Osteoblast (primary cell): ENCODE measurements around the gene EPB41L3. TPM values are rescaled to one million over a fixed set of nuclear protein-coding genes. Genes with fewer than 3 reads are reported as not detected.

Experiments used
- DNase-seq: peaks from one replicate; pipeline ENCODE4 v3.0.0; 2011; ENCODE audit warnings: low spot score, mixed read lengths; ENCODE audit not compliant: insufficient read length; ENCODE audit errors: missing footprints
- H2AFZ ChIP-seq: 2 replicates; pipeline ENCODE4 v1.6.0; 2011; ENCODE audit warnings: mild to moderate bottlenecking, low read length
- H3K27ac ChIP-seq: 2 replicates; pipeline ENCODE4 v1.5.1; 2011; ENCODE audit warnings: mild to moderate bottlenecking, low read depth, low read length, moderate library complexity
- H3K27me3 ChIP-seq: 2 replicates; pipeline ENCODE4 v1.6.0; 2012; ENCODE audit warnings: mild to moderate bottlenecking, control low read depth, inconsistent platforms, low read length, moderate library complexity; ENCODE audit not compliant: insufficient read depth
- H3K36me3 ChIP-seq: 2 replicates; pipeline ENCODE4 v1.5.1; 2011; ENCODE audit warnings: mild to moderate bottlenecking, low read length, control low read depth, moderate library complexity; ENCODE audit not compliant: insufficient read depth
- H3K4me1 ChIP-seq: 2 replicates; pipeline ENCODE4 v1.5.1; 2011; ENCODE audit warnings: mild to moderate bottlenecking, low read length, control low read depth, moderate library complexity; ENCODE audit not compliant: insufficient read depth
- H3K4me2 ChIP-seq: 2 replicates; pipeline ENCODE4 v1.6.0; 2011; ENCODE audit warnings: mild to moderate bottlenecking, low read length; ENCODE audit not compliant: insufficient read depth
- H3K4me3 ChIP-seq: fragments of 200-600 bp; sonication (generic); 3 replicates; pipeline ENCODE4 v1.5.1; 2012; ENCODE audit warnings: mild to moderate bottlenecking, low read length, inconsistent platforms; ENCODE audit not compliant: insufficient read depth
- H3K79me2 ChIP-seq: 2 replicates; pipeline ENCODE4 v1.6.0; 2012; ENCODE audit warnings: mild to moderate bottlenecking, low read length, control low read depth, inconsistent platforms; ENCODE audit not compliant: insufficient read depth
- H3K9me3 ChIP-seq: 2 replicates; pipeline ENCODE4 v1.5.1; 2011; ENCODE audit warnings: low read depth, low read length, control low read depth
- H4K20me1 ChIP-seq: 2 replicates; pipeline ENCODE4 v1.6.0; 2012; ENCODE audit warnings: mild to moderate bottlenecking, low read length, control low read depth; ENCODE audit not compliant: insufficient read depth
- CTCF ChIP-seq: IDR thresholded peaks from 2 replicates; pipeline ENCODE4 v1.5.1; 2011; ENCODE audit warnings: mild to moderate bottlenecking, low read depth, low read length, moderate library complexity; ENCODE audit errors: extremely low read depth
- total RNA-seq: library from RNA; depleted of rRNA; stranded (reverse); fragments of >200 nt; gene quantifications from 2 replicates; pipeline ENCODE4 v1.2.3, GENCODE V29; 2012

EPB41L3 gene
- total RNA-seq, 1 donor, result 0.72 TPM

GRCh38 chr18:5424903-5425664 lies 118.7 kb downstream of the EPB41L3 start:
- DNase-seq, result no peak
- H3K4me1 ChIP-seq, result no peaks in the 10 kb centered on the region

GRCh38 chr18:5422626-5423025 lies 121.2 kb downstream of the EPB41L3 start:
- H3K4me1 ChIP-seq, result no peaks in the 10 kb centered on the region
- no peaks in the 10 kb centered on the region for H3K36me3 ChIP-seq
- no peak for TF ChIP-seq CTCF
- H3K27me3 ChIP-seq, result no peaks in the 10 kb centered on the region
- H3K79me2 ChIP-seq, result no peaks in the 10 kb centered on the region
- no peak for DNase-seq
- no peak overlapping the region for H3K27ac ChIP-seq
- H4K20me1 ChIP-seq, result no peaks in the 10 kb centered on the region
- H3K9me3 ChIP-seq, result no peaks in the 10 kb centered on the region
- no peak overlapping the region for H3K4me3 ChIP-seq
- no peak overlapping the region for H2AFZ ChIP-seq
- no peak overlapping the region for H3K4me2 ChIP-seq

More at GRCh38 chr18:5424903-5425664, 118.7 kb downstream of the EPB41L3 start:
- Histone ChIP-seq H3K27me3 (no peaks in the 10 kb centered on the region), H3K9me3 (no peaks in the 10 kb centered on the region), H3K4me3 (no peak overlapping the region), H3K27ac (no peak overlapping the region), H4K20me1 (no peaks in the 10 kb centered on the region), H2AFZ (no peak overlapping the region), H3K79me2 (no peaks in the 10 kb centered on the region), H3K36me3 (no peaks in the 10 kb centered on the region), H3K4me2 (no peak overlapping the region)
- TF ChIP-seq CTCF, result no peak

- Histone ChIP-seq H3K36me3 (no peaks in the 10 kb centered on the region), H3K9me3 (no peaks in the 10 kb centered on the region), H3K27ac (no peak overlapping the region), H3K79me2 (no peaks in the 10 kb centered on the region), H3K4me3 (no peak overlapping the region), H2AFZ (no peak overlapping the region), H3K4me1 (no peaks in the 10 kb centered on the region), H4K20me1 (no peaks in the 10 kb centered on the region), H3K27me3 (no peaks in the 10 kb centered on the region), H3K4me2 (no peak overlapping the region)
- no peak for TF ChIP-seq CTCF
- DNase-seq, result no peak
These were observed 121.8 kb downstream of the EPB41L3 start for GRCh38 chr18:5421981-5422380.

- H4K20me1 ChIP-seq, result no peaks in the 10 kb centered on the region
- no peak for DNase-seq
- H3K79me2 ChIP-seq, result no peaks in the 10 kb centered on the region
- H3K27ac ChIP-seq, result no peak overlapping the region
- TF ChIP-seq CTCF, result no peak
- H3K4me1 ChIP-seq, result no peaks in the 10 kb centered on the region
- H2AFZ ChIP-seq, result no peak overlapping the region
- no peak overlapping the region for H3K4me2 ChIP-seq
- no peaks in the 10 kb centered on the region for H3K9me3 ChIP-seq
- no peak overlapping the region for H3K4me3 ChIP-seq
- no peaks in the 10 kb centered on the region for H3K36me3 ChIP-seq
- H3K27me3 ChIP-seq, result no peaks in the 10 kb centered on the region
These were observed 122.9 kb downstream of the EPB41L3 start for GRCh38 chr18:5420906-5421305.
